H1 (cell line): Measurements from ENCODE around the gene KRTAP4-9. TPM values are rescaled to one million over a fixed set of nuclear protein-coding genes. Genes with fewer than 3 reads are reported as not detected.

Source experiments
- CTCF ChIA-PET: fragments of 300-600 bp; sonication (Branson Sonifier 250); formaldehyde crosslinking; loops from one replicate; lab custom pipeline; 2021; ENCODE audit not compliant: partially characterized antibody; lab: Charles Lee
- POLR2A ChIA-PET: fragments of 300-600 bp; sonication (Branson Sonifier 250); formaldehyde crosslinking; loops from one replicate; lab custom pipeline; 2021; ENCODE audit warnings: inconsistent platforms; ENCODE audit not compliant: partially characterized antibody; lab: Charles Lee
- DNase-seq, 2 experiments: peaks; one replicate each; pipeline versions ENCODE4 v3.0.0 to v3.0.0-alpha.2; 2010 to 2022; ENCODE audit warnings: low spot score in 2 of 2, low read depth in 1 of 2, mixed read lengths in 1 of 2
- FAIRE-seq: peaks from 2 replicates; lab custom pipeline; 2011; peaks lifted over from hg19 to GRCh38; lab: Jason Lieb, UNC
- H2AFZ ChIP-seq: 2 replicates; pipeline ENCODE4 v1.8.1; 2012; ENCODE audit warnings: low read length, inconsistent platforms
- H2AK5ac ChIP-seq: 2 replicates; pipeline ENCODE4 v1.6.1; 2013; ENCODE audit warnings: low read depth, low read length
- H2BK120ac ChIP-seq: replicated peaks from 2 replicates; pipeline ENCODE3; 2013; ENCODE audit warnings: low read depth, low read length, inconsistent platforms
- H2BK12ac ChIP-seq: 2 replicates; pipeline ENCODE4 v1.6.1; 2013; ENCODE audit warnings: low read depth, low read length
- H2BK15ac ChIP-seq: 2 replicates; pipeline ENCODE4 v1.6.1; 2013; ENCODE audit warnings: low read length
- H2BK20ac ChIP-seq: 2 replicates; pipeline ENCODE4 v1.6.1; 2013; ENCODE audit warnings: low read length
- H2BK5ac ChIP-seq: 2 replicates; pipeline ENCODE4 v1.6.1; 2013; ENCODE audit warnings: low read depth, low read length
- H3K14ac ChIP-seq: 2 replicates; pipeline ENCODE4 v1.6.1; 2013; ENCODE audit warnings: inconsistent platforms; ENCODE audit not compliant: insufficient read length
- H3K18ac ChIP-seq: 2 replicates; pipeline ENCODE4 v1.6.1; 2013; ENCODE audit warnings: low read length; ENCODE audit errors: extremely low read depth
- H3K23ac ChIP-seq: 2 replicates; pipeline ENCODE4 v1.6.1; 2013; ENCODE audit warnings: inconsistent platforms; ENCODE audit not compliant: insufficient read length
- H3K23me2 ChIP-seq: 2 replicates; pipeline ENCODE4 v1.6.1; 2013; ENCODE audit warnings: low read depth, low read length
- H3K27ac ChIP-seq: 2 replicates; pipeline ENCODE4 v1.6.1; 2011; ENCODE audit warnings: low read depth, low read length, inconsistent platforms
- H3K27me3 ChIP-seq, 4 experiments: replicated peaks in 1 of 4; 1 replicate in 1 of 4; 2 replicates in 3 of 4; pipeline versions ENCODE4 v1.6.1 to v1.8.1; 2011 to 2013; ENCODE audit warnings: low read length in 3 of 4, mild to moderate bottlenecking in 3 of 4, inconsistent platforms in 2 of 4, mixed read lengths in 2 of 4, moderate library complexity in 1 of 4; ENCODE audit not compliant: control insufficient read depth in 3 of 4, insufficient read depth in 3 of 4; ENCODE audit errors: extremely low read depth in 1 of 4
- H3K36me3 ChIP-seq, 4 experiments: 2 replicates each; pipeline versions ENCODE4 v1.6.1 to v1.8.1; 2011 to 2013; ENCODE audit warnings: mild to moderate bottlenecking in 4 of 4, low read length in 3 of 4, moderate library complexity in 2 of 4, control low read depth in 1 of 4, inconsistent platforms in 1 of 4; ENCODE audit not compliant: insufficient read depth in 4 of 4, control insufficient read depth in 2 of 4
- H3K4ac ChIP-seq: replicated peaks from 2 replicates; pipeline ENCODE3; 2013; ENCODE audit warnings: low read length, low read depth, mixed read lengths, inconsistent platforms; ENCODE audit not compliant: insufficient read length
- H3K4me1 ChIP-seq, 4 experiments: replicated peaks in 1 of 4; 1 replicate in 1 of 4; 2 replicates in 3 of 4; pipeline versions ENCODE4 v1.6.1 to v1.8.1; 2011 to 2013; ENCODE audit warnings: low read length in 3 of 4, inconsistent platforms in 2 of 4, mixed read lengths in 1 of 4; ENCODE audit not compliant: insufficient read depth in 4 of 4, control insufficient read depth in 3 of 4
- H3K4me2 ChIP-seq, 2 experiments: 2 replicates each; pipeline versions ENCODE4 v1.6.1 to v1.8.1; 2011 to 2013; ENCODE audit warnings: low read depth in 2 of 2, low read length in 2 of 2, control low read depth in 1 of 2, inconsistent platforms in 1 of 2, mild to moderate bottlenecking in 1 of 2; ENCODE audit not compliant: insufficient read depth in 1 of 2
- H3K4me3 ChIP-seq, 4 experiments: fragments of 200-600, 300-600 bp in 1 of 4; sonication (generic), shearing (Covaris generic), sonication (Bioruptor Twin) in 1 of 4; 2 replicates each; pipeline versions ENCODE4 v1.5.1 to v1.8.1; 2011 to 2016; ENCODE audit warnings: low read length in 4 of 4, low read depth in 3 of 4, control low read depth in 2 of 4, inconsistent platforms in 2 of 4, mild to moderate bottlenecking in 2 of 4, mixed read lengths in 1 of 4, moderate library complexity in 1 of 4; ENCODE audit not compliant: insufficient read depth in 2 of 4; ENCODE audit errors: extremely low read depth in 1 of 4
- H3K56ac ChIP-seq: replicated peaks from 2 replicates; pipeline ENCODE3; 2013; ENCODE audit warnings: low read depth, mild to moderate bottlenecking, mixed read lengths, low read length, inconsistent platforms; ENCODE audit not compliant: insufficient read length
- H3K79me1 ChIP-seq: 2 replicates; pipeline ENCODE4 v1.6.1; 2013; ENCODE audit warnings: low read depth, low read length, control low read depth
- H3K79me2 ChIP-seq, 2 experiments: 2 replicates each; pipeline versions ENCODE4 v1.6.1 to v1.8.1; 2012 to 2013; ENCODE audit warnings: low read length in 2 of 2, mild to moderate bottlenecking in 2 of 2, inconsistent platforms in 1 of 2; ENCODE audit not compliant: insufficient read depth in 2 of 2, control insufficient read depth in 1 of 2
- H3K9ac ChIP-seq, 4 experiments: replicated peaks in 1 of 4; 1 replicate in 1 of 4; 2 replicates in 3 of 4; pipeline versions ENCODE4 v1.6.1 to v1.8.1; 2011 to 2013; ENCODE audit warnings: low read depth in 3 of 4, low read length in 3 of 4, control low read depth in 2 of 4, mild to moderate bottlenecking in 2 of 4, moderate library complexity in 2 of 4, inconsistent platforms in 1 of 4; ENCODE audit errors: extremely low read depth in 1 of 4
- H3K9me3 ChIP-seq, 2 experiments: 2 replicates each; pipeline versions ENCODE4 v1.6.1 to v1.8.1; 2012 to 2013; ENCODE audit warnings: mild to moderate bottlenecking in 2 of 2, moderate library complexity in 2 of 2, control low read depth in 1 of 2, inconsistent platforms in 1 of 2, low read depth in 1 of 2, low read length in 1 of 2, mixed read lengths in 1 of 2; ENCODE audit not compliant: insufficient read depth in 2 of 2
- H4K20me1 ChIP-seq, 2 experiments: replicated peaks in 1 of 2; 2 replicates each; pipeline versions ENCODE3 to v1.8.1; 2011 to 2013; ENCODE audit warnings: inconsistent platforms in 2 of 2, low read length in 2 of 2, mild to moderate bottlenecking in 1 of 2; ENCODE audit not compliant: insufficient read depth in 2 of 2, control insufficient read depth in 1 of 2
- H4K5ac ChIP-seq: 2 replicates; pipeline ENCODE4 v1.6.1; 2013; ENCODE audit warnings: low read length, low read depth, mixed read lengths, inconsistent platforms; ENCODE audit not compliant: insufficient read length
- H4K8ac ChIP-seq: 2 replicates; pipeline ENCODE4 v1.8.0; 2013; ENCODE audit warnings: mild to moderate bottlenecking, moderate library complexity, low read length, inconsistent platforms; ENCODE audit not compliant: insufficient read depth; ENCODE audit errors: extremely low read depth
- H4K91ac ChIP-seq: replicated peaks from 2 replicates; pipeline ENCODE3; 2013; ENCODE audit warnings: low read length, mixed read lengths, inconsistent platforms; ENCODE audit not compliant: insufficient read length
- BACH1 ChIP-seq: IDR thresholded peaks from 2 replicates; pipeline ENCODE4 v1.6.1; 2012; ENCODE audit warnings: low read length, improper control_type of control experiment
- EZH2 ChIP-seq: fragments of 200-600 bp; sonication (generic); IDR thresholded peaks from 2 replicates; pipeline ENCODE4 v1.7.1; 2012; ENCODE audit warnings: low read depth, mild to moderate bottlenecking, moderate library complexity, low read length, inconsistent platforms; ENCODE audit not compliant: severe bottlenecking
- JUND ChIP-seq: IDR thresholded peaks from 2 replicates; pipeline ENCODE4 v1.6.1; 2011; ENCODE audit warnings: mild to moderate bottlenecking, improper control_type of control experiment, low read length
- MAFK ChIP-seq: IDR thresholded peaks from 2 replicates; pipeline ENCODE4 v1.6.1; 2012; ENCODE audit warnings: low read depth, mild to moderate bottlenecking, improper control_type of control experiment, low read length
- TAF7 ChIP-seq: optimal IDR thresholded peaks from 2 replicates; pipeline ENCODE3; 2011; ENCODE audit warnings: low read depth, mild to moderate bottlenecking, inconsistent platforms, low read length, moderate library complexity, borderline replicate concordance
- WGBS, 2 experiments: shearing (Covaris generic) in 1 of 2; methylation state at CpG; one replicate each; pipeline versions ENCODE4 v1.1.6 to v1.1.7; 2013 to 2015; ENCODE audit warnings: low lambda C conversion rate in 2 of 2, mixed read lengths in 2 of 2, inconsistent platforms in 1 of 2, low coverage in 1 of 2, missing lambda C conversion rate in 1 of 2; ENCODE audit not compliant: insufficient replicate concordance in 2 of 2, insufficient coverage in 1 of 2, insufficient read length in 1 of 2; ENCODE audit errors: extremely low coverage in 1 of 2, missing lambda C conversion rate in 1 of 2; 5-methylcytosine and 5-hydroxymethylcytosine counted together
- polyA plus RNA-seq, 7 experiments: library from polyadenylated mRNA; depleted of rRNA in 3 of 7; stranded (reverse) in 5 of 7; unstranded in 2 of 7; fragments of >200 nt in 5 of 7; fragments of 200-250 nt in 2 of 7; gene quantifications; 1 replicate in 5 of 7; 2 replicates in 1 of 7; 4 replicates in 1 of 7; pipeline versions ENCODE4 v1.2.1 to v1.2.3, GENCODE V29; 2011 to 2013; ENCODE audit warnings: missing spikeins in 2 of 7, mixed read lengths in 2 of 7
- total RNA-seq: library from RNA; stranded (reverse); fragmentation: NEBNext Ultra II Directional; extraction: Animal tissue kit (Norgen Biotek cat#: 25700); gene quantifications from 2 replicates; pipeline ENCODE4 v1.2.1, GENCODE V29; 2021
- TF ChIP-seq, protein P1 (sequence below): IDR thresholded peaks from 2 replicates; pipeline ENCODE4 v1.6.1; 2012; ENCODE audit warnings: low read length, inconsistent platforms

Gene KRTAP4-9
- total and polyA plus RNA-seq, 2 of the 8 experiments (the other 6 are each of a cell fraction or from before 2014, with no cell fraction given): not detected

DNA sequence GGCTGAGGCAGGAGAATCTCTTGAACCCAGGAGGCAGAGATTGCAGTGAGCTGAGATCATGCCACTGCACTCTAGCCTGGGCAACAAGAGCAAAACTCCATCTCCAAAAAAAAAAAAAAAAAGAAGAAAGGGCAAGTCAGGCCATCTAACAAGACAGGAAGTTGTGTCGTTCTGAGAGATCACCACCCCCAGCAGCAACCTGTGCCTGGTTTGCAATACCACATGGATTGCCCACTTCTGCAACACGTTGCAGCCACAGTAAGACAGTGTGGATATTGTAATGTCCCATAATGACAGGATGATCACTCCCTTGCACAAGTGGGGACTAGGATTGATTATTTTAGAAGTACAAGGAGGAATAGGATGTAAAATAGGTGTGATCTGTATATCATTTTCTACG is 36.2 kb upstream of the KRTAP4-9 start:
- no peak overlapping the region for H3K23ac ChIP-seq
- no peaks in the 10 kb centered on the region for H3K79me1 ChIP-seq
- H2BK12ac ChIP-seq: no peak overlapping the region
- H4K5ac ChIP-seq: no peak overlapping the region
- H3K56ac ChIP-seq: no peak overlapping the region
- no peak overlapping the region for H3K27ac ChIP-seq
- no peak overlapping the region for H2BK5ac ChIP-seq
- H3K9ac ChIP-seq: no peak overlapping the region
- no peak overlapping the region for H2AK5ac ChIP-seq
- H4K91ac ChIP-seq: no peak overlapping the region
- POLR2A ChIA-PET: no interaction called here
- H2BK120ac ChIP-seq: no peak overlapping the region
- no peak overlapping the region for H4K8ac ChIP-seq
- H3K9me3 ChIP-seq: no peaks in the 10 kb centered on the region
- no peak overlapping the region for H3K4me3 ChIP-seq
- CTCF ChIA-PET: no interaction called here
- FAIRE-seq (no peak), DNase-seq (no peak)
- H3K79me2 ChIP-seq: no peaks in the 10 kb centered on the region
- no peak overlapping the region for H3K14ac ChIP-seq
- H3K4me2 ChIP-seq: no peak overlapping the region
- no peaks in the 10 kb centered on the region for H3K4me1 ChIP-seq
- H4K20me1 ChIP-seq: no peaks in the 10 kb centered on the region
- no peak overlapping the region for H3K4ac ChIP-seq
- no peak overlapping the region for H2AFZ ChIP-seq
- H3K27me3 ChIP-seq: no peaks in the 10 kb centered on the region
- no peaks in the 10 kb centered on the region for H3K23me2 ChIP-seq
- H3K36me3 ChIP-seq: no peaks in the 10 kb centered on the region
- TF ChIP-seq JUND: no peak
- TF ChIP-seq BACH1: no peak
- TF ChIP-seq EZH2: no peak
- TF ChIP-seq MAFK: no peak
- no peak for TF ChIP-seq TAF7
- TF ChIP-seq, protein P1, sequence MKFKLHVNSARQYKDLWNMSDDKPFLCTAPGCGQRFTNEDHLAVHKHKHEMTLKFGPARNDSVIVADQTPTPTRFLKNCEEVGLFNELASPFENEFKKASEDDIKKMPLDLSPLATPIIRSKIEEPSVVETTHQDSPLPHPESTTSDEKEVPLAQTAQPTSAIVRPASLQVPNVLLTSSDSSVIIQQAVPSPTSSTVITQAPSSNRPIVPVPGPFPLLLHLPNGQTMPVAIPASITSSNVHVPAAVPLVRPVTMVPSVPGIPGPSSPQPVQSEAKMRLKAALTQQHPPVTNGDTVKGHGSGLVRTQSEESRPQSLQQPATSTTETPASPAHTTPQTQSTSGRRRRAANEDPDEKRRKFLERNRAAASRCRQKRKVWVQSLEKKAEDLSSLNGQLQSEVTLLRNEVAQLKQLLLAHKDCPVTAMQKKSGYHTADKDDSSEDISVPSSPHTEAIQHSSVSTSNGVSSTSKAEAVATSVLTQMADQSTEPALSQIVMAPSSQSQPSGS: no peak
- H3K18ac ChIP-seq: no peak overlapping the region
- WGBS, 2 experiments: 82% methylated on average over 3 of the region's 3 CpGs; no CpG with 5 or more reads in 1 of the 2 experiments
- H2BK20ac ChIP-seq: no peak overlapping the region
- no peak overlapping the region for H2BK15ac ChIP-seq
